Fibroblast of lung (primary cell): ENCODE data around the gene OLAH. TPM values are rescaled to one million over a fixed set of nuclear protein-coding genes. Genes with fewer than 3 reads are reported as not detected.
A peak's percentile ranks its signal among the peaks of the same experiment; 100 is the strongest.

ENCODE experiments used
- DNase-seq, 2 donors: peaks; one replicate each; pipeline versions ENCODE4 v3.0.0 to v3.0.0-alpha.2; 2010; ENCODE audit warnings: low read depth in 2 of 2
- H2AFZ ChIP-seq: 2 replicates; pipeline ENCODE4 v1.5.1; 2012; ENCODE audit warnings: low read length, control low read depth, inconsistent platforms
- H3K27ac ChIP-seq: 2 replicates; pipeline ENCODE4 v1.5.1; 2011; ENCODE audit warnings: low read length, control low read depth; ENCODE audit not compliant: insufficient read depth
- H3K27me3 ChIP-seq: 2 replicates; pipeline ENCODE4 v1.5.1; 2011; ENCODE audit warnings: mild to moderate bottlenecking, low read length; ENCODE audit not compliant: control insufficient read depth, insufficient read depth
- H3K36me3 ChIP-seq: 2 replicates; pipeline ENCODE4 v1.5.1; 2011; ENCODE audit warnings: low read length; ENCODE audit not compliant: control insufficient read depth, insufficient read depth
- H3K4me1 ChIP-seq: 2 replicates; pipeline ENCODE4 v1.5.1; 2011; ENCODE audit warnings: low read length; ENCODE audit not compliant: control insufficient read depth, insufficient read depth; ENCODE audit errors: extremely low read depth
- H3K4me2 ChIP-seq: 2 replicates; pipeline ENCODE4 v1.5.1; 2011; ENCODE audit warnings: low read length, control low read depth; ENCODE audit not compliant: insufficient read depth; ENCODE audit errors: extremely low read depth
- H3K4me3 ChIP-seq, 4 experiments: fragments of 200-600 bp in 1 of 4; sonication (generic) in 1 of 4; replicated peaks in 1 of 4; 2 replicates each; pipeline ENCODE4 v1.5.1; 2011 to 2016; ENCODE audit warnings: low read length in 4 of 4, low read depth in 3 of 4, mild to moderate bottlenecking in 3 of 4, control low read depth in 2 of 4, inconsistent platforms in 1 of 4, mixed read lengths in 1 of 4; ENCODE audit not compliant: insufficient read depth in 1 of 4; ENCODE audit errors: control extremely low read depth in 1 of 4
- H3K79me2 ChIP-seq: 2 replicates; pipeline ENCODE4 v1.5.1; 2012; ENCODE audit warnings: mild to moderate bottlenecking, low read length, inconsistent platforms; ENCODE audit not compliant: control insufficient read depth, insufficient read depth
- H3K9ac ChIP-seq: 2 replicates; pipeline ENCODE4 v1.5.1; 2011; ENCODE audit warnings: mild to moderate bottlenecking, low read length, control low read depth; ENCODE audit not compliant: insufficient read depth
- H3K9me3 ChIP-seq: 2 replicates; pipeline ENCODE4 v1.5.1; 2012; ENCODE audit warnings: low read depth, low read length; ENCODE audit not compliant: control insufficient read depth, insufficient read depth
- H4K20me1 ChIP-seq: 2 replicates; pipeline ENCODE4 v1.5.1; 2011; ENCODE audit warnings: low read length; ENCODE audit not compliant: control insufficient read depth, insufficient read depth; ENCODE audit errors: extremely low read depth
- CTCF ChIP-seq, 2 donors: IDR thresholded peaks in 1 of 2; conservative IDR thresholded peaks in 1 of 2; 1 replicate in 1 of 2; 2 replicates in 1 of 2; pipeline ENCODE4 v1.5.1; 2011 to 2012; ENCODE audit warnings: low read length in 2 of 2, control low read depth in 1 of 2, inconsistent platforms in 1 of 2, low read depth in 1 of 2, mild to moderate bottlenecking in 1 of 2
- EZH2 ChIP-seq: IDR thresholded peaks from 2 replicates; pipeline ENCODE4 v1.5.1; 2012; ENCODE audit warnings: low read length, control low read depth, mild to moderate bottlenecking; ENCODE audit errors: missing control alignments
- polyA plus RNA-seq, 2 donors: library from polyadenylated mRNA; depleted of rRNA in 1 of 2; stranded (reverse) in 1 of 2; unstranded in 1 of 2; fragments of >200 nt; gene quantifications; 2 replicates each; pipeline ENCODE4 v1.2.1, GENCODE V29; 2011 to 2012; ENCODE audit warnings: missing spikeins in 1 of 2
- total RNA-seq: library from RNA; depleted of rRNA; stranded (reverse); fragments of >200 nt; gene quantifications from 2 replicates; pipeline ENCODE4 v1.2.1, GENCODE V29; 2014

The OLAH gene
- total and polyA plus RNA-seq, 2 donors (not counting 1 experiment from before 2014, with no cell fraction given) = 0.08 TPM; not detected in 1

- H3K27me3 ChIP-seq = no peaks in the 10 kb centered on the region
- H3K4me2 ChIP-seq = no peak overlapping the region
- peaks cover 2% of the 10 kb centered on the region for H3K36me3 ChIP-seq
- H2AFZ ChIP-seq = no peak overlapping the region
- no peak for DNase-seq
- no peaks in the 10 kb centered on the region for H3K4me1 ChIP-seq
- H3K4me3 ChIP-seq = no peak overlapping the region
- no peak overlapping the region for H3K9ac ChIP-seq
- no peaks in the 10 kb centered on the region for H3K9me3 ChIP-seq
- no peaks in the 10 kb centered on the region for H3K79me2 ChIP-seq
- TF ChIP-seq EZH2 (no peak), CTCF (conservative IDR thresholded peaks at IDR 0.05 in 1 of 2, IDR thresholded peaks at IDR 0.05 in 1 of 2; ENCODE audit: low read depth in 1 of 2, low read length in 2 of 2) (no peak)
- no peaks in the 10 kb centered on the region for H4K20me1 ChIP-seq
- H3K27ac ChIP-seq = no peak overlapping the region
Observed at GRCh38 chr10:15112657-15113056, 68.9 kb downstream of the OLAH start.

- H3K27ac ChIP-seq = no peak overlapping the region
- H4K20me1 ChIP-seq = no peaks in the 10 kb centered on the region
- no peaks in the 10 kb centered on the region for H3K4me1 ChIP-seq
- no peak overlapping the region for H2AFZ ChIP-seq
- peak in 1 of 2 donors; percentile 23 for DNase-seq
- no peaks in the 10 kb centered on the region for H3K27me3 ChIP-seq
- H3K79me2 ChIP-seq = no peaks in the 10 kb centered on the region
- TF ChIP-seq CTCF (conservative IDR thresholded peaks at IDR 0.05 in 1 of 2, IDR thresholded peaks at IDR 0.05 in 1 of 2; ENCODE audit: low read depth in 1 of 2, low read length in 2 of 2) = no peak
- TF ChIP-seq EZH2 = no peak
- H3K4me2 ChIP-seq = no peak overlapping the region
- no peaks in the 10 kb centered on the region for H3K9me3 ChIP-seq
- no peak overlapping the region for H3K4me3 ChIP-seq
- H3K36me3 ChIP-seq = peaks cover 2% of the 10 kb centered on the region
- no peak overlapping the region for H3K9ac ChIP-seq
Observed at GRCh38 chr10:15113766-15114165, 70.0 kb downstream of the OLAH start.

GRCh38 chr10:15116225-15116624, 72.5 kb downstream of the OLAH start:
- Histone ChIP-seq H3K36me3 (peaks cover 4% of the 10 kb centered on the region), H3K79me2 (no peaks in the 10 kb centered on the region), H3K27ac (no peak overlapping the region), H3K9ac (no peak overlapping the region), H3K9me3 (no peaks in the 10 kb centered on the region), H3K27me3 (no peaks in the 10 kb centered on the region), H3K4me2 (no peak overlapping the region), H3K4me1 (no peaks in the 10 kb centered on the region), H2AFZ (no peak overlapping the region), H3K4me3 (no peak overlapping the region), H4K20me1 (no peaks in the 10 kb centered on the region)
- DNase-seq = no peak
- TF ChIP-seq CTCF (conservative IDR thresholded peaks at IDR 0.05 in 1 of 2, IDR thresholded peaks at IDR 0.05 in 1 of 2; ENCODE audit: low read depth in 1 of 2, low read length in 2 of 2) (no peak), EZH2 (no peak)
